B cell (primary cell): ENCODE data around the gene P2RY6.

Experiments
- CTCF ChIP-seq: fragments of 200-600 bp; IDR thresholded peaks from one replicate; pipeline ENCODE4 v1.8.0; 2022; ENCODE audit warnings: antibody characterized with exemption, mild to moderate bottlenecking
- EZH2 ChIP-seq: IDR thresholded peaks from 2 replicates; pipeline ENCODE4 v1.6.1; 2012; ENCODE audit warnings: borderline replicate concordance, low read depth, mild to moderate bottlenecking, moderate library complexity, low read length; ENCODE audit not compliant: insufficient read depth, poor library complexity, severe bottlenecking

GRCh38 chr11:73311394-73311869, 39.3 kb downstream of the P2RY6 start:
- TF ChIP-seq CTCF (no peak), EZH2 (no peak)
